ENCODE data around the gene CPNE8.

The CPNE8 gene

DNA sequence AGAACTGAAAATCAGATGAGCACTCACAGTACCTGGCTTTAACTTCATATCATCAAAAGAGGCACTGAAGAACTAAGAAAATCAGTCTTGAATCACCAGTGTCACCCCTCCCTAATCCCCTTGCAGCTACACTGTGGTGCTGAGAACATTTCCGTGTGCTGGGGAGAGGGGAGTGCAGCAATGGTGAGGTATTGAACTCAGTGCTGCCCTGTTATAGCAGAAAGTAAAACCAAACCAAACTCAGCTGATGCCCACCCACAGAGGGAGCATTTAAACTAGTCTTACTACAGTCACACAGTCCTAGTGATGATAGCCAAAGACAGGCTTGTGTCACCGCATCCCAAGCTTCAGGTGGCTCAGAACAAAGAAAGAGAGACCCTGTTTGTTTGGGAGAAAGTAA is 122.1 kb downstream of the CPNE8 start:
- Histone ChIP-seq H3K4me1 (no peaks in the 10 kb centered on the region), H3K27ac (no peak overlapping the region), H3K4me2 (ENCODE audit: low read length) (no peak overlapping the region), H3K4me3 (ENCODE audit: low read depth, low read length) (no peak overlapping the region), H3K9ac (no peak overlapping the region), H2AFZ (no peak overlapping the region), H3K79me2 (no peaks in the 10 kb centered on the region), H3K27me3 (ENCODE audit: control insufficient read depth, insufficient read depth, low read length) (no peaks in the 10 kb centered on the region), H3K36me3 (ENCODE audit: control insufficient read depth, insufficient read depth, low read length) (no peaks in the 10 kb centered on the region), H3K9me3 (ENCODE audit: control insufficient read depth, low read length) (no peaks in the 10 kb centered on the region)
- no peak for TF ChIP-seq CTCF (IDR thresholded peaks at IDR 0.05)

DNA sequence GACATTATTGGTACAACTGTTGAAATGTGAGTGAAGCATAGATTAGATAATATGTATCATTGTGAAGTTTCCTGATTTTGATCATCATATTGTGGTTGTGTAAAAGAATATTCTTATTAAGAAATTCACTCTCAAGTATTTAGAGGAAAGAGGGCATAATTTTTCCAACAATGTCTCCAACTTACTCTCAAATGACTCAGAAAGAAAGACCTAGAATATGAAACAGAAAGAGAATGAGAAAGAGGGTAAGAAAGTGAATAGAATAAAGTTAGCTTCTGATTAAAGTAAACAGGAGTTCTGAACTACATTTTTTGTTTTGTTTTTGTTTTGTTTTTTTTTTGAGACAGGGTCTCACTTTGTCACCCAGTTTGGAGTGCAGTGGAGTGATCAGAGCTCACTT is 123.0 kb downstream of the CPNE8 start:
- no peak for TF ChIP-seq CTCF (IDR thresholded peaks at IDR 0.05)
- Histone ChIP-seq H3K4me2 (ENCODE audit: low read length) (no peak overlapping the region), H3K4me1 (no peaks in the 10 kb centered on the region), H3K79me2 (no peaks in the 10 kb centered on the region), H3K36me3 (ENCODE audit: control insufficient read depth, insufficient read depth, low read length) (no peaks in the 10 kb centered on the region), H3K4me3 (ENCODE audit: low read depth, low read length) (no peak overlapping the region), H3K9ac (no peak overlapping the region), H3K27me3 (ENCODE audit: control insufficient read depth, insufficient read depth, low read length) (no peaks in the 10 kb centered on the region), H3K9me3 (ENCODE audit: control insufficient read depth, low read length) (no peaks in the 10 kb centered on the region), H2AFZ (no peak overlapping the region), H3K27ac (no peak overlapping the region)

- no peak overlapping the region for H3K4me2 ChIP-seq (ENCODE audit: low read length)
- no peaks in the 10 kb centered on the region for H3K9me3 ChIP-seq (ENCODE audit: control insufficient read depth, low read length)
- no peak for TF ChIP-seq CTCF (IDR thresholded peaks at IDR 0.05)
- H3K27me3 ChIP-seq (ENCODE audit: control insufficient read depth, insufficient read depth, low read length) = no peaks in the 10 kb centered on the region
- no peaks in the 10 kb centered on the region for H3K4me1 ChIP-seq
- no peaks in the 10 kb centered on the region for H3K36me3 ChIP-seq (ENCODE audit: control insufficient read depth, insufficient read depth, low read length)
- H3K9ac ChIP-seq = no peak overlapping the region
- no peak overlapping the region for H3K27ac ChIP-seq
- no peak overlapping the region for H2AFZ ChIP-seq
- no peaks in the 10 kb centered on the region for H3K79me2 ChIP-seq
- H3K4me3 ChIP-seq (ENCODE audit: low read depth, low read length) = no peak overlapping the region
These were observed 128.7 kb downstream of the CPNE8 start for GRCh38 chr12:38776647-38777046.

DNA sequence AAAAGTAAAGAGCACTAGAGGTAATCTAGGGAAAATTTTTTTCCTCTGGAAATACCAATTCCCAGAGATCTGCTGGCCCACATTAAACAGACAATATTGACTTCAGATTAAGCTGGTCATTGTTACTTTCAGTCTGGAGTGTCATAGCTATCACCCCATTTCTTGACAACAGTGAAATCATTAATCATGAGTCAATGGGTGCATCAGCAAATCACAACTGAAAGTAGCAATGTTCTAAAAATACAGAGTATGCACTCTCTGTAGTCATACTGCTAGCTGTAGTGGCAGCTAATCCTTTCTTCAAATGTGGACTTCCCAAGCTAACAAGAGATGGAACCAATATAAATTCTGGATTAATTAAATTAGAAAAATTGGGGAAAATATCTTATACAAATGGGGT is 129.9 kb downstream of the CPNE8 start:
- TF ChIP-seq CTCF (IDR thresholded peaks at IDR 0.05) = no peak
- Histone ChIP-seq H3K4me2 (ENCODE audit: low read length) (no peak overlapping the region), H3K4me3 (ENCODE audit: low read depth, low read length) (no peak overlapping the region), H3K27me3 (ENCODE audit: control insufficient read depth, insufficient read depth, low read length) (no peaks in the 10 kb centered on the region), H3K36me3 (ENCODE audit: control insufficient read depth, insufficient read depth, low read length) (no peaks in the 10 kb centered on the region), H3K27ac (no peak overlapping the region), H3K4me1 (no peaks in the 10 kb centered on the region), H3K9me3 (ENCODE audit: control insufficient read depth, low read length) (no peaks in the 10 kb centered on the region), H3K9ac (no peak overlapping the region), H2AFZ (no peak overlapping the region), H3K79me2 (no peaks in the 10 kb centered on the region)

DNA sequence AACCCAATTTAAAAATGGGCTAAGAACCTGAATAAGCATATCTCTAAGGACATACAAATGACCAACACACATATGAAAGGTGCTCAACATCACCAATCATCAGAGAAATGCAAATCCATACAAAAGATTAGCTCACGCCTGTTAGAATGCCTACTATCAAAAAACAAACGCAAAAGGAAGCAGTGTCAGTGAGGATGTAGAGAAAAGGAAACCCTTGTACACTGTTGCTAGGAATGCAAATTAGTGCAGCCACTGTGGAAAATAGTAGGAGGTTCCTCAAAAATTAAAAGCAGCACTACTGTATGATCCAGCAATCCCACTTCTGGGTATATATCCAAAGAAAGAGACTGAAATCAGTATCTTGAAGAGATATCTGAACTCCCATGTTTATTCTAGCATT is 133.0 kb downstream of the CPNE8 start:
- Histone ChIP-seq H3K9me3 (ENCODE audit: control insufficient read depth, low read length) (no peaks in the 10 kb centered on the region), H3K4me2 (ENCODE audit: low read length) (no peak overlapping the region), H3K4me1 (no peaks in the 10 kb centered on the region), H3K79me2 (no peaks in the 10 kb centered on the region), H3K9ac (no peak overlapping the region), H3K36me3 (ENCODE audit: control insufficient read depth, insufficient read depth, low read length) (no peaks in the 10 kb centered on the region), H3K27me3 (ENCODE audit: control insufficient read depth, insufficient read depth, low read length) (no peaks in the 10 kb centered on the region), H2AFZ (no peak overlapping the region), H3K4me3 (ENCODE audit: low read depth, low read length) (no peak overlapping the region), H3K27ac (no peak overlapping the region)
- TF ChIP-seq CTCF (IDR thresholded peaks at IDR 0.05) = no peak

All from parathyroid adenoma (tissue), 2 donors.